Activated CD8-positive, alpha-beta T cell treated with anti-CD3 and anti-CD28 coated beads, Interleukin-2, amount 10 ng/mL, durations not matched to agents 7 days and 5 days (primary cell): ENCODE measurements around the gene SIT1. TPM values are rescaled to one million over a fixed set of nuclear protein-coding genes. Genes with fewer than 3 reads are reported as not detected.
A peak's percentile ranks its signal among the peaks of the same experiment; 100 is the strongest.

Experiments
- ATAC-seq: fragments of 150-1000 bp; cut with Tn5 transposase; one replicate; pipeline ENCODE4 v1.10.0; 2021; ENCODE audit warnings: moderate library complexity
- CTCF ChIA-PET: fragments of 350-600 bp; sonication (Branson Sonifier 250); formaldehyde crosslinking; loops from one replicate; lab custom pipeline; 2021; ENCODE audit warnings: antibody characterized with exemption; lab: Charles Lee
- POLR2A ChIA-PET: fragments of 350-600 bp; sonication (Branson Sonifier 250); formaldehyde crosslinking; loops from one replicate; lab custom pipeline; 2021; ENCODE audit warnings: antibody characterized with exemption; lab: Charles Lee
- DNase-seq: peaks from one replicate; pipeline ENCODE4 v3.0.0-alpha.2; 2020
- H3K27ac Mint-ChIP-seq: one replicate; pipeline ENCODE4 v1.8.0; 2021; ENCODE audit warnings: mild to moderate bottlenecking, mixed read lengths
- H3K27me3 Mint-ChIP-seq: one replicate; pipeline ENCODE4 v1.8.0; 2021; ENCODE audit warnings: low read depth, mixed read lengths
- H3K36me3 Mint-ChIP-seq: one replicate; pipeline ENCODE4 v1.8.0; 2021; ENCODE audit warnings: low read depth, mixed read lengths
- H3K4me1 Mint-ChIP-seq: one replicate; pipeline ENCODE4 v1.8.0; 2021; ENCODE audit warnings: low read depth, mixed read lengths
- H3K4me3 Mint-ChIP-seq: one replicate; pipeline ENCODE4 v1.8.0; 2021; ENCODE audit warnings: mild to moderate bottlenecking, mixed read lengths
- H3K9me3 Mint-ChIP-seq: one replicate; pipeline ENCODE4 v1.8.0; 2022; ENCODE audit warnings: mixed read lengths; ENCODE audit not compliant: insufficient read depth
- total RNA-seq, 2 experiments: library from RNA; stranded (reverse); gene quantifications; one replicate each; pipeline ENCODE4 v1.2.3, GENCODE V29; 2021

SIT1 gene, protein sequence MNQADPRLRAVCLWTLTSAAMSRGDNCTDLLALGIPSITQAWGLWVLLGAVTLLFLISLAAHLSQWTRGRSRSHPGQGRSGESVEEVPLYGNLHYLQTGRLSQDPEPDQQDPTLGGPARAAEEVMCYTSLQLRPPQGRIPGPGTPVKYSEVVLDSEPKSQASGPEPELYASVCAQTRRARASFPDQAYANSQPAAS
- total RNA-seq: 100 to 1,000 TPM; 213 to 220 TPM

- ChIA-PET POLR2A (interaction anchor here (1.2 to 8.4 kb wide), 12 partner anchors 7 to 82 kb away, joined by 3 to 122 read pairs (median 7); partner anchors contain the start of genes ARHGEF39, CCDC107, CD72 and CREB3), CTCF (interaction anchor here (0.7 to 12.4 kb wide), 7 partner anchors 9 to 106 kb away, joined by 3 to 272 read pairs (median 47); partner anchors contain the start of genes ARHGEF39, CCDC107, CD72 and CREB3)
- H3K27me3 Mint-ChIP-seq: no peaks in the 10 kb centered on the region
- H3K27ac Mint-ChIP-seq: peak within 1 kb of the TSS; percentile 96
- DNase-seq (peak; percentile 61), ATAC-seq (no peak)
- peaks cover 46% of the 10 kb centered on the region for H3K4me1 Mint-ChIP-seq
- H3K4me3 Mint-ChIP-seq: peak within 1 kb of the TSS; percentile 97
- H3K9me3 Mint-ChIP-seq: no peaks in the 10 kb centered on the region
- peaks cover 37% of the 10 kb centered on the region for H3K36me3 Mint-ChIP-seq
Measured at GRCh38 chr9:35650341-35651158, at the start of gene SIT1. Gene SIT1 (minus strand): TSS chr9:35650931. CDS start chr9:35650853, 78 bp downstream.

GRCh38 chr9:35700031-35700430 lies 49.3 kb upstream of the SIT1 start:
- H3K36me3 Mint-ChIP-seq: peaks cover 28% of the 10 kb centered on the region
- ATAC-seq: no peak
- POLR2A ChIA-PET: interaction anchor here (1.4 kb wide), 1 partner anchor 28 kb away, joined by 3 read pairs; no protein-coding TSS in a partner anchor
- DNase-seq: no peak
- H3K27me3 Mint-ChIP-seq: no peaks in the 10 kb centered on the region
- H3K9me3 Mint-ChIP-seq: no peaks in the 10 kb centered on the region
- no peak overlapping the region for H3K4me3 Mint-ChIP-seq
- CTCF ChIA-PET: interaction anchor here (1.0 kb wide), 1 partner anchor 12 kb away, joined by 3 read pairs; no protein-coding TSS in a partner anchor
- H3K4me1 Mint-ChIP-seq: peaks cover 6% of the 10 kb centered on the region
- no peak overlapping the region for H3K27ac Mint-ChIP-seq

- Mint-ChIP-seq H3K27ac (no peak overlapping the region), H3K27me3 (no peaks in the 10 kb centered on the region), H3K4me3 (no peak overlapping the region), H3K4me1 (peaks cover 6% of the 10 kb centered on the region), H3K9me3 (no peaks in the 10 kb centered on the region), H3K36me3 (peaks cover 11% of the 10 kb centered on the region)
- DNase-seq (no peak), ATAC-seq (no peak)
- CTCF ChIA-PET: interaction anchor here (1.0 to 7.1 kb wide), 9 partner anchors 10 to 93 kb away, joined by 3 to 209 read pairs (median 22); partner anchors contain the start of genes ARHGEF39, CCDC107, CREB3 and RMRP
- POLR2A ChIA-PET: no interaction called here
Measured at GRCh38 chr9:35698231-35698630, 47.5 kb upstream of the SIT1 start.

DNA sequence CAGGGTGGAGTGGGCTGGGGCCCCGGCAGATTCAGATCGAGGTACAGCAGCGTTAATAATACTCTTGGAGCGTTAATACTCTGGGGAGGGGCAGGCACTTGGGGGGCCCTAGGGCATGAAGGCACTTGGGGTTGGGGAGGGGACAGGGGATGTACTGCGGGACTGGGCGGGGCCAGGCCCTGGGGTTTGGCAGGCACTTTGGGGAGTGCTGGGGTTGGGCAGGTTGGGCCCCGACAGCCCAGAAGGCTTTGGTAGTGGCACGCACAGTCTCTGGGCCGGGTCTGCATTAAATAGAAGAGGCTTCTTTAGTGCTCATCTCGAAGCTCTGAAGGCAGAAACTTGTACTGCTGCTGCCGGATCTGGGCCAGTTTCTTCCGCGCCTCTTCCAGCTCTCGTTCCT lies 46.8 kb upstream of the SIT1 start:
- Mint-ChIP-seq H3K27ac (no peak overlapping the region), H3K4me1 (peaks cover 6% of the 10 kb centered on the region), H3K4me3 (no peak overlapping the region), H3K27me3 (no peaks in the 10 kb centered on the region), H3K9me3 (no peaks in the 10 kb centered on the region), H3K36me3 (peaks cover 5% of the 10 kb centered on the region)
- ChIA-PET POLR2A (interaction anchor here (1.6 kb wide), 1 partner anchor 51 kb away, joined by 5 read pairs; no protein-coding TSS in a partner anchor), CTCF (interaction anchor here (0.9 to 7.1 kb wide), 19 partner anchors 9 to 205 kb away, joined by 3 to 209 read pairs (median 23); partner anchors contain the start of genes ARHGEF39, CCDC107, CD72 and CREB3)
- ATAC-seq: no peak
- DNase-seq: no peak

- ATAC-seq (peak; percentile 93), DNase-seq (peak; percentile 70)
- Mint-ChIP-seq H3K27ac (peak overlapping the region; percentile 52), H3K4me3 (no peak overlapping the region), H3K36me3 (peaks cover 5% of the 10 kb centered on the region), H3K4me1 (peaks cover 9% of the 10 kb centered on the region), H3K9me3 (no peaks in the 10 kb centered on the region), H3K27me3 (no peaks in the 10 kb centered on the region)
- ChIA-PET CTCF (interaction anchor here (0.6 to 7.1 kb wide), 41 partner anchors 9 to 594 kb away, joined by 3 to 209 read pairs (median 7); partner anchors contain the start of genes ARHGEF39, CA9, CCDC107 and CD72), POLR2A (interaction anchor here (1.0 to 1.6 kb wide), 6 partner anchors 12 to 93 kb away, joined by 3 to 9 read pairs (median 4); partner anchors contain the start of genes CREB3 and TLN1)
Measured at GRCh38 chr9:35696520-35697215, 45.9 kb upstream of the SIT1 start.

- no peak overlapping the region for H3K4me3 Mint-ChIP-seq
- H3K4me1 Mint-ChIP-seq: peaks cover 16% of the 10 kb centered on the region
- H3K27ac Mint-ChIP-seq: peak overlapping the region; percentile 32
- POLR2A ChIA-PET: interaction anchor here (1.0 to 1.6 kb wide), 6 partner anchors 11 to 92 kb away, joined by 3 to 9 read pairs (median 4); partner anchors contain the start of genes CREB3 and TLN1
- peaks cover 5% of the 10 kb centered on the region for H3K36me3 Mint-ChIP-seq
- CTCF ChIA-PET: interaction anchor here (0.6 to 7.1 kb wide), 39 partner anchors 8 to 593 kb away, joined by 3 to 209 read pairs (median 8); partner anchors contain the start of genes ARHGEF39, CA9, CCDC107 and CD72
- no peaks in the 10 kb centered on the region for H3K9me3 Mint-ChIP-seq
- DNase-seq (no peak), ATAC-seq (no peak)
- H3K27me3 Mint-ChIP-seq: no peaks in the 10 kb centered on the region
Measured at GRCh38 chr9:35695943-35696401, 45.2 kb upstream of the SIT1 start.

DNA sequence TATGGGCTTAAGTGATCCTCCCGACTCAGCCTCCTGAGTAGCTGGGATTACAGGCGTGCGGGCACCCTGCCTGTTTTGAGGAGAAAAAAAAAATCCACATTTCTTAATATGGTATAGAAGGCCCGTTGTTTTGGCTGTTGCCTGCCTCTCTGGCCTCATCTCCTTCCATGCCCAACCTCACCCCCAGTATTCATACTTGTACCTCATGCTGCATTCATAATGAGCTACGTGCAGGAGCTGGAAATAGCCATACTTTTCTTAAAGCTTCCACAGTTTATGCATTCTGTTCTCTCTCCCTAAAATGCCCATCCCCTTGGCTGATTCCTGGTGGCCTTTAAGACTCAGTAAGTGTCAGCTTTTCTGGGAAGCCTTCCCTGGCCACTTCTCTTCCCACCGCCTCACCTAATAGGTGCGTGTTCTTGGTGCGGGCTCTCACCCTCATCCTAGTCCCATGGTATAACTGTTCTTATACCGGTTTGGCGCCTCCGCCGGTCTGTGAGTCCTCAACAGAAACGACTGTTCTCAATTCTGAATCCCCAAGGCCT lies 41.1 kb upstream of the SIT1 start:
- Mint-ChIP-seq H3K27ac (no peak overlapping the region), H3K36me3 (peaks cover 5% of the 10 kb centered on the region), H3K4me3 (peak overlapping the region; percentile 45), H3K9me3 (no peaks in the 10 kb centered on the region), H3K4me1 (peaks cover 37% of the 10 kb centered on the region), H3K27me3 (no peaks in the 10 kb centered on the region)
- ChIA-PET CTCF (interaction anchor here (1.1 to 3.0 kb wide), 5 partner anchors 34 to 88 kb away, joined by 5 to 11 read pairs (median 6); partner anchors contain the start of genes CCDC107 and RMRP), POLR2A (interaction anchor here (0.9 to 1.2 kb wide), 3 partner anchors 8 to 35 kb away, joined by 3 to 4 read pairs (median 3); no protein-coding TSS in a partner anchor)
- DNase-seq (no peak), ATAC-seq (no peak)

DNA sequence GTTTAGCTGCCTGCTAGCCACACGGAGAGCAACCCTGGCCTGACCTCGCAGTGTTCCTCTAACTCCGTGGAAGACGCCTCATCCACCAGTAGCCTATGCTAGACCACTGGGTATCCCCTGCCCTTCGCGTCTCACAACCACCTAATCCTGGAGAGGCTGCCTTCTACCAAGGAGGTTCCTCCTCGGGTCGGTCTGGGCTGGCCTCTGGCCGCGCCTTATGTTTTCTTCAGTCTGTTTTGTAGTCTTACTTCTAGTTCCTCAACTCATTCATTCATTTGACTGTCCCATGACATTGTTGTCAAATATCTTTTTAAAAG lies 40.6 kb upstream of the SIT1 start:
- peak; percentile 38 for ATAC-seq

GRCh38 chr9:35690614-35691333 lies 40.0 kb upstream of the SIT1 start:
- Mint-ChIP-seq H3K27me3 (no peaks in the 10 kb centered on the region), H3K4me1 (peaks cover 34% of the 10 kb centered on the region), H3K9me3 (no peaks in the 10 kb centered on the region), H3K27ac (peak overlapping the region; percentile 67), H3K36me3 (peaks cover 3% of the 10 kb centered on the region), H3K4me3 (peak overlapping the region; percentile 77)
- ChIA-PET POLR2A (interaction anchor here (0.9 to 1.4 kb wide), 5 partner anchors 26 to 41 kb away, joined by 3 to 4 read pairs (median 3); partner anchors contain the start of genes ARHGEF39 and SIT1), CTCF (interaction anchor here (0.8 to 4.1 kb wide), 7 partner anchors 10 to 91 kb away, joined by 3 to 11 read pairs (median 6); no protein-coding TSS in a partner anchor)
- peak; percentile 63 for ATAC-seq
- DNase-seq: peak; percentile 39

More for the DNA sequence above, 40.6 kb upstream of the SIT1 start:
- peaks cover 5% of the 10 kb centered on the region for H3K36me3 Mint-ChIP-seq
- no peak for DNase-seq
- ChIA-PET POLR2A (interaction anchor here (0.9 to 1.2 kb wide), 3 partner anchors 33 to 42 kb away, joined by 3 to 4 read pairs (median 3); no protein-coding TSS in a partner anchor), CTCF (interaction anchor here (0.8 to 4.1 kb wide), 9 partner anchors 10 to 91 kb away, joined by 3 to 11 read pairs (median 6); partner anchors contain the start of genes CCDC107 and RMRP)
- no peaks in the 10 kb centered on the region for H3K9me3 Mint-ChIP-seq
- peak overlapping the region; percentile 77 for H3K4me3 Mint-ChIP-seq
- peak overlapping the region; percentile 67 for H3K27ac Mint-ChIP-seq
- H3K27me3 Mint-ChIP-seq: no peaks in the 10 kb centered on the region
- H3K4me1 Mint-ChIP-seq: peaks cover 35% of the 10 kb centered on the region

DNA sequence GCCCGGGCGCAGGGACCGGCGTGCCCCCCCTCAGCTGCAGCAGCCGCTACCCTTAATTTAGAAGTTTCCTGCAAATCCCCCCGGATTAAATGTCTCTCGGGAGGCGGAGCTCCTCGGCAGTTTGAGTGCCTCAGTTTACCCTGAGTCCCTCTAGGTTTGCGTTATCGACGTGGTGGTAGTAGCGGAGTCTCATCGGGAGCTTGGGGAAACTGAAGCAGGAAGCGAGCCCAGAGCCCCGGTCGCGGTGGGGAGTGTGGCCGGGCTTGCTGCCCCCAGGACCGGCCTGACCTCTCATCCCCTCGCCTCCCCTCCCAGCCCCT lies 39.5 kb upstream of the SIT1 start:
- Mint-ChIP-seq H3K9me3 (no peaks in the 10 kb centered on the region), H3K27me3 (no peaks in the 10 kb centered on the region), H3K4me3 (peak overlapping the region; percentile 77), H3K27ac (peak overlapping the region; percentile 61), H3K4me1 (peaks cover 34% of the 10 kb centered on the region), H3K36me3 (no peaks in the 10 kb centered on the region)
- ATAC-seq (no peak), DNase-seq (no peak)
- POLR2A ChIA-PET: interaction anchor here (0.9 to 1.4 kb wide), 3 partner anchors 25 to 41 kb away, joined by 3 read pairs; partner anchors contain the start of genes ARHGEF39 and SIT1
- CTCF ChIA-PET: interaction anchor here (1.1 to 4.1 kb wide), 5 partner anchors 11 to 79 kb away, joined by 3 to 11 read pairs (median 6); no protein-coding TSS in a partner anchor
